T-helper 17 cell (primary cell): ENCODE measurements around the gene PODNL1. TPM values are rescaled to one million over a fixed set of nuclear protein-coding genes. Genes with fewer than 3 reads are reported as not detected.
A peak's percentile ranks its signal among the peaks of the same experiment; 100 is the strongest.

Experiments used
- ATAC-seq: fragments of 150-1000 bp; cut with Tn5 transposase; 2 replicates; pipeline ENCODE4 v1.10.0; 2021; ENCODE audit warnings: mild to moderate bottlenecking, moderate library complexity
- DNase-seq, 3 donors: peaks; one replicate each; pipeline versions ENCODE4 v3.0.0 to v3.0.0-alpha.2; 2020 to 2021
- H3K9me3 ChIP-seq: one replicate; pipeline ENCODE4 v1.7.0; 2013; ENCODE audit warnings: low read length, mild to moderate bottlenecking; ENCODE audit not compliant: control insufficient read depth, poor library complexity, severe bottlenecking
- H3K27ac Mint-ChIP-seq: one replicate; pipeline ENCODE4 v1.8.0; 2022; ENCODE audit warnings: mild to moderate bottlenecking, moderate library complexity, mixed read lengths
- H3K27me3 Mint-ChIP-seq: one replicate; pipeline ENCODE4 v1.8.0; 2022; ENCODE audit warnings: mixed read lengths
- H3K36me3 Mint-ChIP-seq: one replicate; pipeline ENCODE4 v1.8.0; 2022; ENCODE audit warnings: low read depth, mixed read lengths
- H3K4me1 Mint-ChIP-seq: one replicate; pipeline ENCODE4 v1.8.0; 2022; ENCODE audit warnings: mild to moderate bottlenecking, mixed read lengths
- H3K4me3 Mint-ChIP-seq: one replicate; pipeline ENCODE4 v1.8.0; 2022; ENCODE audit warnings: mild to moderate bottlenecking, moderate library complexity, mixed read lengths
- total RNA-seq, 4 donors: library from RNA in 2 of 4; stranded (reverse) in 2 of 4; gene quantifications; one replicate each; pipeline ENCODE4 v1.2.3 and lab custom pipeline; 2022 to 2026

Gene PODNL1
- total RNA-seq, 2 donors from 2014 or later = 0.31 TPM; not detected in 1

DNA sequence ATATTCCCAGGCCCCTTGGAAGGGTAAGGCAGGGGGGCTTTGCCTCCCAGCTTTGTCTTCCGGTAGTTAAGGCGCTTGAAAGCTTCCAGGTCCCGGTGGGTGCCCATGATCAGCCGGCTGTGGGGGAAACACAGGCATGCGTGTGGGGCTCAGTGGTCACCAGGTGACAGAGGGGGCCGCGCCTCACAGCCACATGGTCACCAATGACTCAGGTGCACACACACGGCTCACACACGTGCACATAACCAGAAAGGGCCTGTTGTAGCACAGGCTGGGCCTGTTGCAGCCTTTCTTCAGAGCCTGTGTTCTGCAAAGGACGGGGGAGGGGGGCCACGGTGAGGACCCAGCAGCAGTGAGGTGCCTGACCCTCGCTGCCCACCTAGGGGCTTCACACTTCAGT, 55.4 kb downstream of the PODNL1 start:
- H3K9me3 ChIP-seq = no peaks in the 10 kb centered on the region
- Mint-ChIP-seq H3K4me3 (no peak overlapping the region), H3K4me1 (peaks cover 23% of the 10 kb centered on the region), H3K27ac (peak overlapping the region; percentile 87), H3K27me3 (no peaks in the 10 kb centered on the region), H3K36me3 (no peaks in the 10 kb centered on the region)
- ATAC-seq (no peak), DNase-seq (no peak)

DNA sequence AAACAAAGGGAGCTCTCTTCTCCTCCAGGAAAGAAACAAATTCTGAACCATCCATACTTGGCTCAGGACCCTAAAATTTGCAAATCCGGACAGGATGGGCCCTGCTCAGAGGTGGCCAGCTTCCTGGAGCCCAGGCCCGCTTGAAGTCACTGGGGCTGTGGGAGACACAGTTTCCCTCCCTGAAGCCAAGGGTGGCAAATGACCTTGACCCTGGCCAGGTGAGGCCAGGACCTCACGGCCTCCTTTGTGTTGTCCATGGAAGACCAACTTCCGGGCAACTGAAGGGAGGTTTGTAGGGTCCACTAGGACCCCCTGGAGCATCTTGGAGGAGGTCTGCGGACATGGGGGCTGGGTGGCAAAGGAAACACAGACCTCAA, 55.8 kb downstream of the PODNL1 start:
- Mint-ChIP-seq H3K4me1 (peaks cover 23% of the 10 kb centered on the region), H3K27ac (peak overlapping the region; percentile 87), H3K27me3 (no peaks in the 10 kb centered on the region), H3K4me3 (peak overlapping the region; percentile 68), H3K36me3 (no peaks in the 10 kb centered on the region)
- DNase-seq = no peak
- H3K9me3 ChIP-seq = no peaks in the 10 kb centered on the region
- no peak for ATAC-seq

DNA sequence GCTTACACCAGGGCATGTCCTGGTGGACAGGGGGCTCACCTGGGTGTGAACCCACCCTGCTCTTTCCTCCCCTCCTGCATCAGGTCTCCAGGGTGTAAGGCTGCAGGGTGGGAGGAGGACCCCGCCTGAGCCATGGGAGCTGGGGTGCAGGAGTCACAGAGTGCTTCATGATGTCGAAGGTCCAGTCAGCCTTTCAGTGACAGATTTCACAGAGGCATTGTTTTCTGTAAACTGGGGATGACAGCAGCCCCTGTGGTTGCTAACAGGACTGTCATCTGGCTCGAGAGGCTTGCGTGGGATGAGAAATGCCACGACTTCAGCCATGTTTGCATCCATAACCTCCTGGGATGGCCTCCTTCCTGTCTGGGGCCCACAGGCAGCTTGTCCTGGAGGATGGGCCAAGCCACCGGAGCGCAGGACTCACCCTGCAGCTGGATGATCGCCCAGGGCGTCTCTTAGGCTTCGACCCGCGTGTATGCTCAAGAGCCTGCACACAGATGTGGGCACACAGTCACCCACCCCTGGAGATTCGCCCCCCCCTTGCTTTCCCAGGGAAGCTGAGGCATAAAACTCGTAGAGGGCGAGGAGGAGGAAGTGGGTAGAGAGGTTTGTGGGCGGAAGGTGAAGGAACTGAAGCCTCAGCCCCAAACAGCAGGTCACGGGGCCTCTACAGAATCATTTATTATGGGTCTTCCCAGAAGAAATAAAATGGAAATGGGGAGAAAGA, 56.4 kb downstream of the PODNL1 start:
- H3K27me3 Mint-ChIP-seq = no peaks in the 10 kb centered on the region
- H3K4me1 Mint-ChIP-seq = peaks cover 23% of the 10 kb centered on the region
- H3K9me3 ChIP-seq = no peaks in the 10 kb centered on the region
- H3K4me3 Mint-ChIP-seq = peak overlapping the region; percentile 68
- ATAC-seq = peak; percentile 7
- peak overlapping the region; percentile 87 for H3K27ac Mint-ChIP-seq
- no peaks in the 10 kb centered on the region for H3K36me3 Mint-ChIP-seq
- DNase-seq = peak in 1 of 3 donors; percentile 33

DNA sequence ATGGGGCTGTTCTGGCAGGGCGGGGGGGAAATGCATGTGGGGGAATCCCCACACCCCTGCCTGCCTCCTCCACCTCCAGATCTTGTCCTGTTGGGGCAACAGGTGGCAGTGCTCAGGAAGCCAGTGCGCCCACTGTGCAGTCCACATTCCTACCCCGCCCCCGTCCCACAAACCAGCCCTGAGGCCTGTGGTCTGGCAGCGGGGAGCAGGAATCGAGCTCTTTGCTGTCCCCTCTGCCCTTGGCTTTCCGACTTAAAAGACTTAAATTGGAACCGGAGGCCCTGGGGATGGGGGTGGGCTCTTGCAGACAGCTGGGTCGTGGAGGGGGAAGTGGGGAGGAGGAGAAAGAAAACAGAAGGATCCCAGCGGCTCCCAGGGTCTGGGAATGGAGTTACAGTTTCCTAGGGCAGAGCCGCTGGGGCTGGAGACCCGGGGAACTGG, 56.9 kb downstream of the PODNL1 start:
- Mint-ChIP-seq H3K27ac (peak overlapping the region; percentile 87), H3K27me3 (no peaks in the 10 kb centered on the region), H3K36me3 (no peaks in the 10 kb centered on the region), H3K4me1 (peaks cover 23% of the 10 kb centered on the region), H3K4me3 (peak overlapping the region; percentile 68)
- no peak for ATAC-seq
- no peaks in the 10 kb centered on the region for H3K9me3 ChIP-seq
- no peak for DNase-seq

Other genes with a start within 250 kb of the PODNL1 start
- gene MRI1, start 173.9 kb downstream of the PODNL1 start, total RNA-seq = 10 to 100 TPM; 31.0 to 31.9 TPM
- 10 to 100 TPM; 62.4 to 73.0 TPM for gene C19orf53, start 164.0 kb downstream of the PODNL1 start, total RNA-seq
- gene ZSWIM4, start 143.0 kb downstream of the PODNL1 start, total RNA-seq = 1 to 10 TPM; 4.2 to 5.3 TPM
- gene NANOS3, start 61.3 kb downstream of the PODNL1 start, total RNA-seq = 1 to 10 TPM in 1 of 2 donors, under 1 TPM in 1; 0.60 to 2.6 TPM
- 1 to 10 TPM in 1 of 2 donors, under 1 TPM in 1; 0.82 to 1.7 TPM for gene BRME1, start 32.3 kb downstream of the PODNL1 start, total RNA-seq
- gene CC2D1A, start 32.2 kb downstream of the PODNL1 start, total RNA-seq = 10 to 100 TPM; 22.5 to 24.4 TPM
- 10 to 100 TPM; 88.2 to 95.8 TPM for gene DCAF15, start 14.1 kb upstream of the PODNL1 start, total RNA-seq
- gene RFX1, start 67.9 kb upstream of the PODNL1 start, total RNA-seq = 10 to 100 TPM; 23.3 to 24.7 TPM
- not detected for gene RLN3, start 89.7 kb upstream of the PODNL1 start, total RNA-seq
- gene IL27RA, start 93.3 kb upstream of the PODNL1 start, total RNA-seq = 10 to 100 TPM; 39.6 to 51.6 TPM
- gene PALM3, start 123.7 kb upstream of the PODNL1 start, total RNA-seq = not detected
- gene MISP3, start 134.4 kb upstream of the PODNL1 start, total RNA-seq = 1 to 10 TPM in 1 of 2 donors, under 1 TPM in 1; 0.65 to 1.3 TPM
- under 1 TPM; 0.22 to 0.31 TPM for gene C19orf67, start 147.4 kb upstream of the PODNL1 start, total RNA-seq
- gene SAMD1, start 152.3 kb upstream of the PODNL1 start, total RNA-seq = 10 to 100 TPM; 24.8 to 25.3 TPM
- gene PRKACA, start 179.3 kb upstream of the PODNL1 start, total RNA-seq = 10 to 100 TPM; 35.2 to 38.5 TPM
- gene ASF1B, start 198.2 kb upstream of the PODNL1 start, total RNA-seq = 1 to 10 TPM; 1.5 to 1.9 TPM